Measurements from ENCODE around the gene IER3. TPM values are rescaled to one million over a fixed set of nuclear protein-coding genes. Genes with fewer than 3 reads are reported as not detected.
A peak's percentile ranks its signal among the peaks of the same experiment; 100 is the strongest.

The IER3 gene
- total and polyA plus RNA-seq, 2 of the 13 experiments (the other 11 are each of a cell fraction or from before 2014, with no cell fraction given), result 51.1 to 131 TPM

- TF ChIP-seq ZNF343 (CRISPR knock-in tag; IDR thresholded peaks at IDR 0.05) (0 out of 2 replicates have a peak, but pooled peaks have one; percentile 18), TBL1XR1 (IDR thresholded peaks at IDR 0.05; ENCODE audit: borderline replicate concordance, low read length, partially characterized antibody) (no peak), GLI4 (CRISPR knock-in tag; IDR thresholded peaks at IDR 0.05; ENCODE audit: borderline replicate concordance) (no peak; the same call in 1 of the 2 replicates), MED1 (CRISPR knock-in tag; IDR thresholded peaks at IDR 0.05) (peak; percentile 68), ZNF451 (CRISPR knock-in tag; IDR thresholded peaks at IDR 0.05) (peak; percentile 85), ZNF557 (CRISPR knock-in tag; IDR thresholded peaks at IDR 0.05) (0 out of 2 replicates have a peak, but pooled peaks have one; percentile 46), U2AF2 (IDR thresholded peaks at IDR 0.05; ENCODE audit: low read depth, low read length) (no peak; the same call in 1 of the 2 replicates), ZNF850 (CRISPR knock-in tag; conservative IDR thresholded peaks at IDR 0.05) (no peak), ZSCAN20 (CRISPR knock-in tag; IDR thresholded peaks at IDR 0.05; ENCODE audit: borderline replicate concordance) (no peak; the same call in 1 of the 2 replicates), TEAD2 (CRISPR knock-in tag; IDR thresholded peaks at IDR 0.05) (0 out of 2 replicates have a peak, but pooled peaks have one; percentile 58), KIAA2018 (CRISPR knock-in tag; IDR thresholded peaks at IDR 0.05; ENCODE audit: borderline replicate concordance) (no peak), ZNF180 (CRISPR knock-in tag; IDR thresholded peaks at IDR 0.05; ENCODE audit: borderline replicate concordance, low read depth) (no peak), CENPBD1 (CRISPR knock-in tag; IDR thresholded peaks at IDR 0.05; ENCODE audit: borderline replicate concordance, low read depth) (no peak), ZZZ3 (CRISPR knock-in tag; IDR thresholded peaks at IDR 0.05; ENCODE audit: borderline replicate concordance) (0 out of 2 replicates have a peak, but pooled peaks have one; percentile 20), ZNF773 (CRISPR knock-in tag; IDR thresholded peaks at IDR 0.05; ENCODE audit: borderline replicate concordance) (no peak), SRSF9 (IDR thresholded peaks at IDR 0.05; ENCODE audit: borderline replicate concordance, insufficient read depth, low read depth, low read length, poor library complexity, severe bottlenecking) (no peak), FLYWCH1 (CRISPR knock-in tag; IDR thresholded peaks at IDR 0.05) (no peak), DBP (CRISPR knock-in tag; IDR thresholded peaks at IDR 0.05; ENCODE audit: not compliant biosample characterization) (peak; percentile 62), CEBPG (CRISPR knock-in tag; IDR thresholded peaks at IDR 0.05) (no peak), ZNF776 (CRISPR knock-in tag; IDR thresholded peaks at IDR 0.05) (0 out of 2 replicates have a peak, but pooled peaks have one; percentile 64)
Measured at GRCh38 chr6:30721198-30722024, 22.9 kb downstream of the IER3 start (continued).
